Neuronal stem cell (in vitro differentiated cells): ENCODE results near the gene BET1.

Experiments
- DNase-seq: peaks from one replicate; pipeline ENCODE4 v3.0.0-alpha.2; 2013; ENCODE audit warnings: low spot score
- H2AFZ ChIP-seq: one replicate; pipeline ENCODE4 v1.6.1; 2013; ENCODE audit warnings: mild to moderate bottlenecking, low read length, inconsistent platforms
- H2AK5ac ChIP-seq: 2 replicates; pipeline ENCODE4 v1.6.1; 2013; ENCODE audit warnings: low read depth, mild to moderate bottlenecking, inconsistent platforms, low read length, moderate library complexity, mixed read lengths
- H2BK120ac ChIP-seq: 2 replicates; pipeline ENCODE4 v1.6.1; 2013; ENCODE audit warnings: low read depth, mild to moderate bottlenecking, inconsistent platforms, low read length, moderate library complexity, mixed read lengths
- H2BK12ac ChIP-seq: one replicate; pipeline ENCODE4 v1.6.1; 2013; ENCODE audit warnings: low read length, inconsistent platforms
- H2BK15ac ChIP-seq: 2 replicates; pipeline ENCODE4 v1.6.1; 2013; ENCODE audit warnings: mild to moderate bottlenecking, low read length, inconsistent platforms, mixed read lengths
- H2BK5ac ChIP-seq: one replicate; pipeline ENCODE4 v1.6.1; 2013; ENCODE audit warnings: inconsistent platforms, mild to moderate bottlenecking, low read length, moderate library complexity
- H3K14ac ChIP-seq: one replicate; pipeline ENCODE4 v1.6.1; 2013; ENCODE audit warnings: low read length, inconsistent platforms
- H3K18ac ChIP-seq: 2 replicates; pipeline ENCODE4 v1.6.1; 2013; ENCODE audit warnings: low read length, inconsistent platforms
- H3K23ac ChIP-seq: 2 replicates; pipeline ENCODE4 v1.6.1; 2013; ENCODE audit warnings: low read depth, mild to moderate bottlenecking, mixed read lengths, low read length, inconsistent platforms; ENCODE audit not compliant: poor library complexity
- H3K27ac ChIP-seq: replicated peaks from 3 replicates; pipeline ENCODE4 v1.5.1; 2013; ENCODE audit warnings: low read length, inconsistent platforms
- H3K27me3 ChIP-seq, 3 experiments: 2 replicates each; pipeline ENCODE4 v1.6.1; 2013; ENCODE audit warnings: low read length in 3 of 3, mild to moderate bottlenecking in 2 of 3, inconsistent platforms in 1 of 3, low read depth in 1 of 3, mixed read lengths in 1 of 3, moderate library complexity in 1 of 3; ENCODE audit not compliant: control insufficient read depth in 3 of 3, insufficient read depth in 3 of 3
- H3K36me3 ChIP-seq, 2 donors: replicated peaks in 1 of 2; 2 replicates each; pipeline ENCODE4 v1.6.1; 2013; ENCODE audit warnings: low read length in 2 of 2; ENCODE audit not compliant: control insufficient read depth in 2 of 2, insufficient read depth in 2 of 2
- H3K4ac ChIP-seq: 2 replicates; pipeline ENCODE4 v1.6.1; 2013; ENCODE audit warnings: inconsistent platforms, mild to moderate bottlenecking, low read length, moderate library complexity
- H3K4me1 ChIP-seq, 2 donors: 1 replicate in 1 of 2; 2 replicates in 1 of 2; pipeline ENCODE4 v1.6.1; 2013; ENCODE audit warnings: low read length in 2 of 2, low read depth in 1 of 2; ENCODE audit not compliant: control insufficient read depth in 2 of 2, insufficient read depth in 1 of 2
- H3K4me2 ChIP-seq: one replicate; pipeline ENCODE4 v1.6.1; 2013; ENCODE audit warnings: mild to moderate bottlenecking, low read length, inconsistent platforms; ENCODE audit not compliant: insufficient read depth, poor library complexity, severe bottlenecking
- H3K4me3 ChIP-seq, 2 donors: 2 replicates each; pipeline ENCODE4 v1.5.1; 2013; ENCODE audit warnings: low read length in 2 of 2, mild to moderate bottlenecking in 2 of 2, inconsistent platforms in 1 of 2, moderate library complexity in 1 of 2
- H3K79me1 ChIP-seq: one replicate; pipeline ENCODE4 v1.6.1; 2013; ENCODE audit warnings: low read depth, mild to moderate bottlenecking, inconsistent platforms, low read length, moderate library complexity
- H3K9ac ChIP-seq: one replicate; pipeline ENCODE4 v1.6.1; 2013; ENCODE audit warnings: mild to moderate bottlenecking, low read depth, low read length, inconsistent platforms; ENCODE audit not compliant: poor library complexity
- H3K9me3 ChIP-seq, 2 donors: replicated peaks in 1 of 2; 2 replicates each; pipeline versions ENCODE3 to v1.6.1; 2013; ENCODE audit warnings: low read length in 2 of 2, mild to moderate bottlenecking in 2 of 2, inconsistent platforms in 1 of 2, low read depth in 1 of 2, mixed read lengths in 1 of 2, moderate library complexity in 1 of 2; ENCODE audit not compliant: control insufficient read depth in 2 of 2, insufficient read depth in 1 of 2
- H4K8ac ChIP-seq: one replicate; pipeline ENCODE4 v1.6.1; 2013; ENCODE audit warnings: low read depth, mild to moderate bottlenecking, inconsistent platforms, low read length, moderate library complexity
- H4K91ac ChIP-seq: one replicate; pipeline ENCODE4 v1.6.1; 2013; ENCODE audit warnings: low read length, low read depth, mild to moderate bottlenecking, inconsistent platforms; ENCODE audit not compliant: poor library complexity
- WGBS, 2 donors: extraction: QIAGEN DNeasy Blood & Tissue Kit; methylation state at CpG; one replicate each; pipeline ENCODE4 v1.1.7; 2013; ENCODE audit warnings: missing lambda C conversion rate in 2 of 2, mixed read lengths in 1 of 2; ENCODE audit not compliant: insufficient read length in 2 of 2, insufficient replicate concordance in 1 of 2; ENCODE audit errors: extremely low coverage in 2 of 2; 5-methylcytosine and 5-hydroxymethylcytosine counted together

Gene BET1

DNA sequence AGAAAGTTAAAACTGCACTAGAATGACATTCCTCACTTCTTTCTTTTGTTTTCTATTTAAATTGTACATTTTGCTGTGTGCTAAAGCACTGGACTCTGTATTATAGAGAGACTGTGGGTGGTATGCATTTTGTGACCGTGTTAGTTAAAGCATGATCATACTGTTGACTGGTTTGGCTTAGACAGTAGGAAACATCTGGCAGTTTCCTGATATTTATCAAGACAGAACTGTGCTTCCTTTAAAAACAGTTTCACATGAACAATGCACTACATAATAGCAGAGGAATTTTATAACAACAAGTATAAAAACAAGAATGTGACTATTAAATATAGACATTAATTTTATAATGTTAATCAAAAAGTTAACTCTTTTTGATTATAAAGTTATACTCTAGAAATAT is 59.5 kb downstream of the BET1 start:
- no peaks in the 10 kb centered on the region for H3K9me3 ChIP-seq
- WGBS, 2 donors = no CpG with 5 or more reads among the region's 1 CpG

DNA sequence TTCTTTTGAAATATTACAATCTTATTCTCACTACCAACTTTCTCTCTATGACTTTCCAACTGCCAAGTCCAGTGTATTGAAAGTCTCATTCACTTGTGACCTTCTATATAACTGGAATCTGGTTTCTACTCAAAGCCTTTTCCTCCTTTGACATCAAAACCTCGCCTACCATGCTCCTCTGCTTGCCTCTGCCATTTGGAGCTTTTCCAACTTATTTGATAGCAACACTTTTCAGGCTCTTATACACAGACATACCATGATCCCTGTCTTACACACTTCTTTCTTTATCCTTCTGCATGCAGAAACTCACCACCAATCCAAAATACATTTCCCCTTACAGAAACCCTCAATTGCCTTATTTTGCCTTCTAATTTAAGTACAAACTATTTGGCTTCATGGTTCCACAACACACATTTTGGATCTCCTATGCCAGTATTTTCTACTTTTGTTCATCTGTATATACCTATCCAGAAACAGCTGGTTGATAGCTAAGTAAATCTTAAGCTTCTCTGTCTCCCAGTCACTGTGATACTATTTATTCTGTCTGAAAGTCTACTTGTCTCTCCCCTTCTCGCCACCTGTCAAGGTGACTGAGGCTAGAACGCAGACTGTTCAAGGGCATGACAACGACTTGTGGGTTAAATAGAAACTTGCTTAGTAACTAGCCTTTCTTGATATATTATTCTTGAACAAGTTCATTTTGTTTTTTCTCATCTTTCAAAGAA is 60.2 kb downstream of the BET1 start:
- H3K4ac ChIP-seq = no peak overlapping the region
- no peaks in the 10 kb centered on the region for H3K79me1 ChIP-seq
- no peak for DNase-seq
- H2AFZ ChIP-seq = no peak overlapping the region
- no peaks in the 10 kb centered on the region for H3K36me3 ChIP-seq
- no peak overlapping the region for H2BK120ac ChIP-seq
- no peak overlapping the region for H2BK5ac ChIP-seq
- H3K27ac ChIP-seq = no peak overlapping the region
- H3K18ac ChIP-seq = no peak overlapping the region
- no peak overlapping the region for H3K23ac ChIP-seq
- H3K27me3 ChIP-seq = no peaks in the 10 kb centered on the region
- no peak overlapping the region for H4K8ac ChIP-seq
- H3K4me3 ChIP-seq = no peak overlapping the region
- H2BK12ac ChIP-seq = no peak overlapping the region
- no peak overlapping the region for H3K4me2 ChIP-seq
- H4K91ac ChIP-seq = no peak overlapping the region
- H3K14ac ChIP-seq = no peak overlapping the region
- no peaks in the 10 kb centered on the region for H3K9me3 ChIP-seq
- WGBS, 2 donors = no CpG with 5 or more reads among the region's 4 CpGs
- H3K4me1 ChIP-seq = no peaks in the 10 kb centered on the region
- no peak overlapping the region for H2AK5ac ChIP-seq
- no peak overlapping the region for H2BK15ac ChIP-seq
- H3K9ac ChIP-seq = no peak overlapping the region

More for the DNA sequence above, 59.5 kb downstream of the BET1 start:
- Histone ChIP-seq H2BK15ac (no peak overlapping the region), H3K36me3 (no peaks in the 10 kb centered on the region), H2AK5ac (no peak overlapping the region), H3K4ac (no peak overlapping the region), H3K4me2 (no peak overlapping the region), H3K27ac (no peak overlapping the region), H3K4me1 (no peaks in the 10 kb centered on the region), H2BK12ac (no peak overlapping the region), H2BK120ac (no peak overlapping the region), H3K23ac (no peak overlapping the region), H2AFZ (no peak overlapping the region), H3K79me1 (no peaks in the 10 kb centered on the region), H2BK5ac (no peak overlapping the region), H4K8ac (no peak overlapping the region), H3K18ac (no peak overlapping the region), H3K4me3 (no peak overlapping the region), H3K27me3 (no peaks in the 10 kb centered on the region), H4K91ac (no peak overlapping the region), H3K9ac (no peak overlapping the region), H3K14ac (no peak overlapping the region)
- DNase-seq = no peak
